IMR-90 (cell line): Measurements from ENCODE around the gene KDM3B. TPM values are rescaled to one million over a fixed set of nuclear protein-coding genes. Genes with fewer than 3 reads are reported as not detected.

Experiments used
- ATAC-seq: fragments of 200-7000 bp; cut with Tn5 transposase; 2 replicates; pipeline ENCODE4 v1.9.1; 2020; ENCODE audit warnings: low read depth, mild to moderate bottlenecking, moderate library complexity
- BruUV-seq: library from RNA; stranded (reverse); fragments of 400-500 nt; replicated peaks from 2 replicates; lab custom pipeline; 2021; lab: Mats Ljungman, UMichigan
- CTCF ChIA-PET: fragments of 300-600 bp; formaldehyde crosslinking; extraction: SDS; loops from one replicate; lab custom pipeline; 2021; ENCODE audit warnings: antibody characterized with exemption; lab: Yijun Ruan, JAX
- POLR2A ChIA-PET: fragments of 300-600 bp; sonication (Branson Sonifier 250); formaldehyde crosslinking; loops from one replicate; lab custom pipeline; 2022; ENCODE audit warnings: antibody characterized with exemption; ENCODE audit not compliant: unreplicated experiment; lab: Charles Lee
- DNase-seq: peaks from one replicate; pipeline ENCODE4 v3.0.0; 2013
- H2AFZ ChIP-seq: replicated peaks from 2 replicates; pipeline ENCODE3; 2013; ENCODE audit warnings: low read length, mild to moderate bottlenecking; ENCODE audit not compliant: poor library complexity
- H2AK5ac ChIP-seq: 2 replicates; pipeline ENCODE4 v1.6.1; 2013; ENCODE audit warnings: low read depth, low read length, inconsistent platforms
- H2AK9ac ChIP-seq: replicated peaks from 2 replicates; pipeline ENCODE3; 2013; ENCODE audit warnings: mild to moderate bottlenecking, low read depth, low read length, moderate library complexity; ENCODE audit not compliant: poor library complexity
- H2BK120ac ChIP-seq: 2 replicates; pipeline ENCODE4 v1.6.1; 2013; ENCODE audit warnings: low read depth, low read length, inconsistent platforms
- H2BK15ac ChIP-seq: 3 replicates; pipeline ENCODE4 v1.6.1; 2013; ENCODE audit warnings: low read depth, low read length, inconsistent platforms
- H2BK20ac ChIP-seq: 2 replicates; pipeline ENCODE4 v1.6.1; 2013; ENCODE audit warnings: low read depth, mild to moderate bottlenecking, inconsistent platforms, low read length, moderate library complexity
- H2BK5ac ChIP-seq: 2 replicates; pipeline ENCODE4 v1.6.1; 2013; ENCODE audit warnings: mild to moderate bottlenecking, low read depth, low read length, inconsistent platforms; ENCODE audit not compliant: poor library complexity, severe bottlenecking
- H3K14ac ChIP-seq: replicated peaks from 2 replicates; pipeline ENCODE4 v1.6.1; 2013; ENCODE audit warnings: low read depth, low read length, inconsistent platforms
- H3K18ac ChIP-seq: 2 replicates; pipeline ENCODE4 v1.6.1; 2013; ENCODE audit warnings: low read depth, low read length, control low read depth
- H3K23ac ChIP-seq: 2 replicates; pipeline ENCODE4 v1.6.1; 2013; ENCODE audit warnings: low read depth, low read length, inconsistent platforms
- H3K27ac ChIP-seq: 2 replicates; pipeline ENCODE4 v1.5.1; 2013; ENCODE audit warnings: mild to moderate bottlenecking, control low read depth, low read length; ENCODE audit not compliant: insufficient read depth
- H3K27me3 ChIP-seq: 2 replicates; pipeline ENCODE4 v1.6.1; 2013; ENCODE audit warnings: low read length; ENCODE audit not compliant: control insufficient read depth, insufficient read depth
- H3K36me3 ChIP-seq: 2 replicates; pipeline ENCODE4 v1.6.1; 2013; ENCODE audit warnings: low read length, mixed read lengths; ENCODE audit not compliant: control insufficient read depth, insufficient read depth
- H3K4ac ChIP-seq: 2 replicates; pipeline ENCODE4 v1.6.1; 2013; ENCODE audit warnings: low read depth, low read length, inconsistent platforms
- H3K4me1 ChIP-seq: 2 replicates; pipeline ENCODE4 v1.6.1; 2013; ENCODE audit warnings: low read length, mixed read lengths; ENCODE audit not compliant: control insufficient read depth, insufficient read depth
- H3K4me2 ChIP-seq: 2 replicates; pipeline ENCODE4 v1.6.1; 2013; ENCODE audit warnings: low read depth, mild to moderate bottlenecking, control low read depth, low read length, moderate library complexity
- H3K4me3 ChIP-seq: 2 replicates; pipeline ENCODE4 v1.5.1; 2013; ENCODE audit warnings: low read depth, mild to moderate bottlenecking, control low read depth, low read length, moderate library complexity; ENCODE audit not compliant: insufficient read depth
- H3K56ac ChIP-seq: 2 replicates; pipeline ENCODE4 v1.6.1; 2013; ENCODE audit warnings: low read length, inconsistent platforms; ENCODE audit not compliant: insufficient read depth; ENCODE audit errors: extremely low read depth
- H3K79me1 ChIP-seq, 2 experiments: 2 replicates each; pipeline ENCODE4 v1.6.1; 2013; ENCODE audit warnings: low read length in 2 of 2, inconsistent platforms in 1 of 2, low read depth in 1 of 2
- H3K9ac ChIP-seq: 2 replicates; pipeline ENCODE4 v1.6.1; 2013; ENCODE audit warnings: low read depth, low read length, control low read depth
- H3K9me1 ChIP-seq: 2 replicates; pipeline ENCODE4 v1.6.1; 2013; ENCODE audit warnings: low read length, inconsistent platforms; ENCODE audit not compliant: insufficient read depth
- H3K9me3 ChIP-seq: 2 replicates; pipeline ENCODE4 v1.6.1; 2013; ENCODE audit warnings: low read length; ENCODE audit not compliant: control insufficient read depth, insufficient read depth
- H4K20me1 ChIP-seq: 2 replicates; pipeline ENCODE4 v1.6.1; 2013; ENCODE audit warnings: low read length, inconsistent platforms; ENCODE audit not compliant: insufficient read depth
- H4K5ac ChIP-seq: 2 replicates; pipeline ENCODE4 v1.6.1; 2013; ENCODE audit warnings: mild to moderate bottlenecking, low read depth, low read length, control low read depth
- H4K8ac ChIP-seq, 2 experiments: 2 replicates each; pipeline ENCODE4 v1.6.1; 2013; ENCODE audit warnings: low read depth in 2 of 2, low read length in 2 of 2, control low read depth in 1 of 2, inconsistent platforms in 1 of 2
- H4K91ac ChIP-seq: 2 replicates; pipeline ENCODE4 v1.6.1; 2013; ENCODE audit warnings: low read depth, low read length, inconsistent platforms; ENCODE audit not compliant: insufficient read depth
- BHLHE40 ChIP-seq: fragments of 150-350 bp; IDR thresholded peaks from 2 replicates; pipeline ENCODE4 v1.6.1; 2016; ENCODE audit warnings: mild to moderate bottlenecking, low read depth, low read length
- CTCF ChIP-seq: conservative IDR thresholded peaks from 2 replicates; pipeline ENCODE4 v1.5.1; 2012; ENCODE audit warnings: mild to moderate bottlenecking, low read depth, low read length, improper control_type of control experiment
- MAZ ChIP-seq: IDR thresholded peaks from 2 replicates; pipeline ENCODE4 v1.6.1; 2012; ENCODE audit warnings: low read depth, mild to moderate bottlenecking, low read length, improper control_type of control experiment, moderate library complexity, borderline replicate concordance
- POLR2A ChIP-seq: IDR thresholded peaks from 2 replicates; pipeline ENCODE4 v1.6.1; 2012; ENCODE audit warnings: mild to moderate bottlenecking, low read depth, low read length
- RAD21 ChIP-seq: IDR thresholded peaks from 2 replicates; pipeline ENCODE4 v1.6.1; 2012; ENCODE audit warnings: low read length, improper control_type of control experiment
- RFX5 ChIP-seq: IDR thresholded peaks from 2 replicates; pipeline ENCODE4 v1.8.0; 2012; ENCODE audit warnings: low read depth, mild to moderate bottlenecking, low read length, moderate library complexity
- SMC3 ChIP-seq: fragments of 150-350 bp; IDR thresholded peaks from 2 replicates; pipeline ENCODE4 v1.6.1; 2016; ENCODE audit warnings: low read depth, mild to moderate bottlenecking, antibody characterized with exemption, low read length, moderate library complexity
- whole genome bisulfite sequencing, 2 experiments: methylation state at CpG; one replicate each; pipeline versions ENCODE4 v1.1.5 to v1.1.7; 2013; ENCODE audit warnings: missing lambda C conversion rate in 2 of 2; ENCODE audit not compliant: insufficient read length in 1 of 2; ENCODE audit errors: extremely low coverage in 2 of 2; 5-methylcytosine and 5-hydroxymethylcytosine counted together
- dilution Hi-C: fragments of 300-500 bp; cut with HindIII; formaldehyde crosslinking; loops from one replicate; pipeline ENCODE4 v1.14.3; 2018; ENCODE audit warnings: low sequenced_read_pairs; ENCODE audit not compliant: unreplicated experiment
- in situ Hi-C: fragments of 300-500 bp; cut with MboI; formaldehyde crosslinking; loops from 3 replicates; pipeline ENCODE4 v1.14.3; 2019; ENCODE audit warnings: low sequenced_read_pairs, inconsistent platforms, mixed read lengths
- intact Hi-C: fragments of 100-400 bp; cut with micrococcal nuclease; formaldehyde crosslinking; loops from 2 replicates; pipeline ENCODE4 v1.10.0; 2022
- polyA plus RNA-seq, 3 experiments: library from polyadenylated mRNA; depleted of rRNA; stranded (reverse); fragments of >200 nt; gene quantifications; 2 replicates each; pipeline ENCODE4 v1.2.3, GENCODE V29; 2012; ENCODE audit warnings: low replicate concordance in 1 of 3
- total RNA-seq: library from RNA; depleted of rRNA; stranded (reverse); fragments of >200 nt; gene quantifications from 2 replicates; pipeline ENCODE4 v1.2.3, GENCODE V29; 2012

KDM3B gene
- total and polyA plus RNA-seq, 2 of the 4 experiments (the other 2 are of a cell fraction): 19.4 to 35.8 TPM

DNA sequence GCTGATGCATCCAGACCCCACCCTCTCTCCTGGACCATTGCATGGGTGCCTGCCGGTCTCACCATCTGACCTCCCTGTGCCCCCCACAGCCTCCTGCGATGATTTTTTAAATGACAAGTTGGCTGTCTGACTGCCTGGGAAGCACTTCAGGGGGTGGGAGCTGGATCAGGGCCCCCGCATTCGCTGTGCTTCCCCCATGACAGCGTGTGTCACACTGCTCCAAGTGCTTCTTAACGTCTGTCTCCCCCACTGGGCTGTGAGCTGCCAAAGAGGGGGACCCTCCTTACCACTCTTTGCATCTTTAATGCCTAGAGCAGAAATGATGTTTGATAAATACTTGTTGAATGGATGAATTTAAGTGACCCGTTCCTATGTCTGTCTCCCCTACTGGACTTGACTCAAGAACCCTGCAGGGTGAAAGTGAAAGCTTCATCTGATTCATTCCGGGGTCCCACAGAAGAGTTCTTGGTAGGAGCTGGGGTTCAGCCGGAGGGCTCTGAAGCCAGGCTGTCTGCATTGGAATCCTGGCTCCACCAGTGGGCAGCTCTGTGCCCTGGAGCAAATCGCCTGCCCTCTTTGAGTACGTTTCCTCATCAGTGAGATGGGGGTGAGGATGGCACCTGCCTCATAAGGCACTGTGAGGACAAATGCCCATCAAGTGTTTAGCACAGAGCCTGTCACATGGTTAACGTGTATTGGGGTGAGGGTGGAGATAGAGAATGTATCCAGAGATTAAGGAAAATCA, 105.2 kb downstream of the KDM3B start:
- POLR2A ChIA-PET: no interaction called here

More for the DNA sequence above, 105.2 kb downstream of the KDM3B start:
- Histone ChIP-seq H3K18ac (no peak overlapping the region), H4K91ac (no peak overlapping the region), H3K4me2 (no peak overlapping the region), H3K9me1 (no peaks in the 10 kb centered on the region), H2BK15ac (no peak overlapping the region), H3K4me1 (no peaks in the 10 kb centered on the region; the same call in 1 of the 2 replicates), H3K9me3 (no peaks in the 10 kb centered on the region), H2AK9ac (no peak overlapping the region), H3K56ac (no peak overlapping the region), H4K5ac (no peak overlapping the region), H2AK5ac (no peak overlapping the region), H2BK120ac (no peak overlapping the region), H4K8ac (no peak overlapping the region), H3K4ac (no peak overlapping the region), H3K9ac (no peak overlapping the region), H2AFZ (no peak overlapping the region), H3K79me1 (no peaks in the 10 kb centered on the region), H3K4me3 (no peak overlapping the region), H3K27ac (no peak overlapping the region), H2BK20ac (no peak overlapping the region), H2BK5ac (no peak overlapping the region), H3K27me3 (peaks cover 13% of the 10 kb centered on the region), H3K23ac (no peak overlapping the region), H4K20me1 (no peaks in the 10 kb centered on the region), H3K36me3 (no peaks in the 10 kb centered on the region), H3K14ac (no peak overlapping the region)
- CTCF ChIA-PET: no interaction called here
- in situ Hi-C loops: no loop called here
- no peak for TF ChIP-seq SMC3
- no peak for TF ChIP-seq BHLHE40
- no peak for TF ChIP-seq RAD21
- TF ChIP-seq POLR2A: no peak
- TF ChIP-seq CTCF: no peak
- no peak for TF ChIP-seq MAZ
- TF ChIP-seq RFX5: no peak
- 76% methylated on average over 4 of the region's 12 CpGs; no CpG with 5 or more reads in 1 of the 2 experiments for WGBS, 2 experiments
- BruUV-seq: no TSS peak
- dilution Hi-C loops: no loop called here
- DNase-seq (no peak), ATAC-seq (no peak)
- intact Hi-C loops: no loop called here
